OCI-M2 (cell line): ENCODE results near the gene AIF1L.

ENCODE experiments used
- DNase-seq: peaks from one replicate; lab custom pipeline; 2025; ENCODE audit not compliant: unreplicated experiment; lab: John Stamatoyannopoulos, UW

The AIF1L gene

DNA sequence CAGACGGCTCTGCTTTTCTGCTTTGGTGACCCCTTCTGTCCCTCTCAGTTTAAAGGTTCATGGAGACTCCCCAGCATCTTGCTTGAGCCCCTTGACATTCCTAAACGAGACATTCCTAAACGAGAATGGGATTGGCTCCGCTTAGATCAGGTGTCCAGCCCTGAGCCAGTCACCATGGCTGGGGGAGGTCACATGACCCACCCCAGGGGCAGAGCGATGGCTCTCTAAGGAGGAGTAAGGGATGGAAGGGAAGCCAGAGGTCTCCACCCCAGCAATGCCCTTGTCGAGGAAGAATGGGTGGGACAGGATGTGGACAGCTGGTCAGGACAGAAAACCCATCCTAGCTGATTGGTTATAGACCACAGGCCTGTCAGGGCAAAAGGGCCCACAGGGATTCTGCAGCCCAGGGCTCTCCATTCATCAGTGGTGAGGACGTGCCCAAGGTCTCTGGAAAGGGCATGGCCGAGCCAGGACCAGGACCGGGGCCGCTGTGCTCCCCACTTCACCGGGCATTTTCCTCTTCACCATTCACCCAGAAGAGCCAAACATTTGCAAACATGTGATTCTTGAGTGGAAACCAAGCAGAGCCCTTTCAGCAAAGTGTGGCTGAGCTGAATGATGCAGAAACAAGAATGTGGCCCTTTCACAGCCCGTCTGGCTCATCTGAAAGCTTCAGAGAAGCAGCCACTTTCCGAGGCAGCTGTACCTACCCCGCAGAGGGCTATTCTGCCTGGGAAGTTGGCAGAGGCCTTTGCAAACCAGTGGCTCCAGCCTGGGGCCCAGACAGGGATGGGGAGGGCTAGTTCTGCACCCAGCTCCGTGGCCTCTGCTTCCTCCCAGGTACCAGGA is 19.8 kb upstream of the AIF1L start:
- no peak for DNase-seq

DNA sequence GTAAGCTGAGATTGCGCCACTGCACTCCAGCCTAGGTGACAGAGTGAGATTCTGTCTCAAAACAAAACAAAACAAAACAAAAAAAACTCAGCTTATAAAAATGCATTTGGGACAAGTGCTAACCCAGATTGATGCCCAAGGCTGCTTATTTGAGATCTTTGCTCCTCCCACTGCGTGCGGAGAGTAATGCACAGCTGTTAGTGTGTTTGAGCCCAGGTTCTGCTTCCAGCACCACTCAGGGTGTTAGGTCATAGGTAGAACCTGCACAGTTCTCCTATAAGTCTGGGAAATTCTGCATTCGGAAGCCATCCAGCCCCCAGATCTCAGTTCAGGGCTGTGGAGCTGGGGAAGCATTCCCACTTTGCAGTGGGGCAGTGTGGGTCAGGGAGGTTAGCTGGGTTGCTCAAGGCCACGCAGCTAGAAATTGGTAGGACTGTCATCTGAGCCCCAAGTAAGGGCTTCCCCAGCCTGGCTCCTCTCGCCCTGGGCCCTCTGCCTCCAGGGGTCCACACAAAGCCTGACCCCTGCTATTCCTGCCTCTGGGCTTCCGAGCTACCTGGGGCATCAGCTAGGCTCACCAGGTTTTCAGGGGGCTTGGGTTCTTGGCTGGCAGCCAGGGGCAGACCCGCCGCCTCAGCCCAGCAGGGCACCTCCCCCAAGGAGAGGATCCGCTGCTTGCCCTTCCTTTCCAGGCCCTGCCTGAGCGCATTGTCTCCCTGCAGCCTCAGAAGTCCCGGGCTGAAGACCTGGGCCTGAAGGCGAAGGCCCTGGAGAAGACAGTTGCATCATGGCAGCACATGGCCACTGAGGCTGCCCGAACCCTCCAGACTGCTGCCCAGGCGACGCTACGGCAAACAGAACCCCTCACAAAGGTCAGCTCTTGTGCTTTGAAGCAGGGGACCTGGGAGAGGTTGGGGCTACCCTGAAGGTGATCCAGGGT is 17.6 kb upstream of the AIF1L start:
- no peak for DNase-seq

DNA sequence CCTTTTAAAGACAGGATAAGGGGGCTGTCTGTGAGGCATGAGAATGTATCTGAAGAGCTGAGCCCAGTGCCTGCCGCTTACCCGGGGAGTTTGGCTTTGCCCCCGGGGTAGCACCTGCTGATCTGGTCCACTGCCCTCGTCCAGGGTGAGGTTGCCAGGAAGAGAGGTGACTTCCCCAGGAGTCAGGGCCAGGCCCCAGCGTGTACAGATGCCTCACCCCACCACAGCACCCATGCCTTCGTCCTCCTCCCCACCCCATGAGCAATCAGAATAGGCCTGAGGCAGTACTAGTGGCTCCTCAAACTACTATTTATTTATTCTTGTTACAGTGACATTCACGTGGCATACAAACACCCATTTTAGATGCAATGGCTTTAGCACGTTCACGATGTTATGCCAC is 15.7 kb upstream of the AIF1L start:
- no peak for DNase-seq

DNA sequence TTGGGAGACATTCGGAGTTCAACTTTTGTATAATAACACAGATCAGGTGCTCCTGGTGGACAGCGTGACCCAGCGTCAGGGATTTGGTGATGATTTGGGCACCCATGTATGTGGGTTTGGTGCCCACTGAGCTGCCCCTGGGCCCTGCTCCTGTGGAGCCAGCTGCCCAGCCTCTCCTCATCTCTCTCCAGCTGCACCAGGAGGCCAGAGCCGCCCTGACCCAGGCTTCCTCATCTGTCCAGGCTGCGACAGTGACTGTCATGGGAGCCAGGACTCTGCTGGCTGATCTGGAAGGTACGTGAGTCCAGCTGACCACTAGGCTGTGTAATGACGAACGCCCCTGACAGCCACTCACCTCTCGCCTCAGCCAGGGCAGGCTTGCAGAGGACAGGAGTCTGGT is 14.5 kb upstream of the AIF1L start:
- DNase-seq: no peak

DNA sequence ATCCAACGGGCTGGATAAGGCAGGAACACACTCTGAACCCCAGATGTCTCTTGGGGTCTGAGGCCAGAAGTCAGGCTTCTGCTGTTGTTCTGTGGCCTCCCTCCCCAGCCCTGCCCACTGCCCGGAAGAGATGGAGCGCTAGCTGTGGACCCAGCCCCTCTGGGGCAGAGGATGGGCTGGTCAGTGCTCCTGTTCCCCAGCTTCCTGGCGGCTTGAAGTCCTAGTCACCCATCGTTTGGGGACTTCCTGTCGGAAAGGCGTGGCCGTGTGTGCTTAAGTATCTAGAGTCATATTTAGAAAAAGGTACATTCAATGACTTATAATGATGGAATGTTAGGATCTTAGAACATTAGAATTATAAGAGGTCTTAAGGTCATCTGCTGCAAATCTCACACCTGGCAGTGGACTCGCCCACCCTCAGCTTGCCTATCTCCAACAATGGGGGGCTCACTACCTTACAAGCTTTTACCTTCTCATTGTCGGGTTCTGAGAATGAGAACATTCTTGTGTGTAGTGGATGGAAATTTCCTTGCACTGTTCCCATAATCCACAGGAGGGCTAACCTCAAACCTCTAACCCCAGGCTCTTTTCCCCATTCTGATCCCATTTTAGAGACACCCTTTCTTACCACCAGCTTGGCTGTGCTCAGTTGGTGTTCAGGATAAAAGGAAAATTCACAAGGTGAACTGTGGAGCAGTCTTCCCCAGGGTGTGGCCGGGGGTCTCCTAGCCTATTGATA is 13.4 kb upstream of the AIF1L start:
- no peak for DNase-seq

DNA sequence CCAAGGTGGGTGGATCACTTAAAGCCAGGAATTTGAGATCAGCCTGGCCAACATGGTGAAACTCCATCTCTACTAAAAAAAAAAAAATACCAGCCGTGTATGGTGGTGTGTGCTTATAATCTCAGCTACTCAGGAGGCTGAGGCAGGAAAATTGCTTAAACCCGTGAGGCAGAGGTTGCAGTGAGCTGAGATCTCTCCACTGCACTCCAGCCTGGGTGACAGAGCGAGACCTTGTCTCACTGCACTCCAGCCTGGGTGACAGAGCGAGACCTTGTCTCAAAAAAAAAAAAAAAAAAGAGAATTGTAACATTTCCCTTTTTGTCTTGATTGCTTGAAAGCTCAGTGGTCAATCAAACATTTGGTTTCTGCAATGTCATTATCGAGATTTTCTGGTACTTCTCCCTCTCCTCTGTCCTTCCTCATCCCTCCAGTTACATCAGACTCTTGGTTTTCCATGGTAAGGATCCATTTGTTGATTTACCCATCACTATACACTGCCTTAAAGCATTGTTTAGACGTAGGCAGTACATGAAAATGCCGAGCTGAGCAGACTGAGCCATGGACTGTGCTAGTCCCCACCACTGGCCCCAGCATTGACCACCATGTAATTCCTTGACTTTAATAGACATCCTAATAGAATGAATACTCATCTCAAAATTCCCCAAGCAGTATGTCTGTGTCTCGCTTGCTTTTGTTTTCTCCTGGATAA is 11.5 kb upstream of the AIF1L start:
- no peak for DNase-seq

DNA sequence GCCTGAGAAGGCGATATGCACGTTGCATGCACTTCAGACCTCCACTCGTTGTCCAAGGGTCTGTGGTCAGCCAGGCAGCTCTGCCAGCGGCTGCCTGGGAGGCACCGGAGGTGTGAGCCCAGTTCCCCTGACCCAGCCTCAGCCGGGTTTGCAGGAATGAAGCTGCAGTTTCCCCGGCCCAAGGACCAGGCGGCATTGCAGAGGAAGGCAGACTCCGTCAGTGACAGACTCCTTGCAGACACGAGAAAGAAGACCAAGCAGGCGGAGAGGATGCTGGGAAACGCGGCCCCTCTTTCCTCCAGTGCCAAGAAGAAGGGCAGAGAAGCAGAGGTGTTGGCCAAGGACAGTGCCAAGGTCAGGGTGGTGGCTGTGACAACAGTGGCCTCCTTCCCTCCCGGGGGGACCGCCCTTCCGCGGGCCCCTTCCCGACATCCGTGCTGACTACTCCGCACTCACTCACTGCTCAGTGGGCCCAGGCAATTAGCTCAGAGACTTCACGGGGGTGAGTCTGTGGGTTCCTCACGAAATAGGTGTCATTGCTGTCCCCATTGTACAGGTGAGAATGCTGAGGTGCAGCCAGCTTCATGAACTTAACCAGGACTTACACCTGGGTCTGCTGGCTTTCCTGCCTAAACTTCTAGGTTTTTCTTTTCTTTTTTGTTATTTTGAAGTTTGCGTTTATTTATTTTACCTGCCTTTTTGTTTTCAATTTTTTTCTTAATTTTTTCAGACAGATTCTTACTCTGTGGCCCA is 10.8 kb upstream of the AIF1L start:
- no peak for DNase-seq

DNA sequence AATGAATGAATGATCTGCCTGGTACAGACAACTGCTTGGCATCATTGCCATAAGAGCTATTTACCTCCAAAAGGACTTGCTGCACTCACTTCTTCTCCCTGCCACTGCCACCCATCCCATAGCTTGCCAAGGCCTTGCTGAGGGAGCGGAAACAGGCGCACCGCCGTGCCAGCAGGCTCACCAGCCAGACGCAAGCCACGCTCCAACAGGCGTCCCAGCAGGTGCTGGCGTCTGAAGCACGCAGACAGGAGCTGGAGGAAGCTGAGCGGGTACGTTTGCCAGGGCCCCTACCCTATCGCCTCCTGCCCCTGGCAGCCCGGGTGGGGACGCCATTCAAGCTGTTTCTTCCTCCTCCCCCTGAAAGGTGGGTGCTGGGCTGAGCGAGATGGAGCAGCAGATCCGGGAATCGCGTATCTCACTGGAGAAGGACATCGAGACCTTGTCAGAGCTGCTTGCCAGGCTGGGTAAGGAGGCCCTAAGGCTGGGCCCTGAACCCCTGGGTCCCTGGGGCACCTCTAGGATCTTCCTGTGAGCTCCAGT is 8.9 kb upstream of the AIF1L start:
- no peak for DNase-seq

DNA sequence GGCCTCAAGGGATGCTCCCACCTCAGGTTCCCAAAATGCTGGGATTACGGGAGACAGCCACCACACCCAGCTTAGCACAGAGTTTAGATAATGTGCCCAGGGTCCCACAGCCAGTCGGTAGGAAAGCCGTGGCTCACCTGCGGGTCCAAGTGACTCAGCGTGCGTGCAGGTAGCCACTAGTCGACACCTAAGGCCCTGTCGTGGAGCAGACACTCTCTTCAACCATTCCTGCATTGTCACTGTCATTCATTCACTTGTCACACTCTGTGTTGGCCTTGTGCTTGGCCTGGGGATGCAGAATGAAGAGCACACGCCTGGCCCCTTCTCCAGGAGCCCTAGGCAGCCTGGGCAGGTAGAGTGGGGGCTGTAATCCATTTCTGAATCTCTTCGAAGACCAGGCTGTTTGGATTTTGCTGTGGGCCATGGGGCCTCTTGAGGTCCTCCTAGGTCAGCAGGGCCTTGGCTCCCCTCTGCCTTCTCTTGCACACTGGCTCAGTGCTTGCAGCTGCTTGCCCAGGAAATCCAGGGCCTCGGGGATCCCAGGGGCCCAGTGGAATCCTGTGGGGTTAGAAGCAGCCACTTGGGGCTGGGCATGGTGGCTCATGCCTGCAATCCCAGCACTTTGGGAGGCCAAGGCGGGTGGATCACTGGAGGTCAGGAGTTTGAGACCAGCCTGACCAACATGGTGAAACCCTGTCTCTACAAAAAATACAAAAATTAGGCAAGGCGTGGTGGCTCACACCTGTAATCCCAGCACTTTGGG is 6.1 kb upstream of the AIF1L start:
- DNase-seq: no peak

DNA sequence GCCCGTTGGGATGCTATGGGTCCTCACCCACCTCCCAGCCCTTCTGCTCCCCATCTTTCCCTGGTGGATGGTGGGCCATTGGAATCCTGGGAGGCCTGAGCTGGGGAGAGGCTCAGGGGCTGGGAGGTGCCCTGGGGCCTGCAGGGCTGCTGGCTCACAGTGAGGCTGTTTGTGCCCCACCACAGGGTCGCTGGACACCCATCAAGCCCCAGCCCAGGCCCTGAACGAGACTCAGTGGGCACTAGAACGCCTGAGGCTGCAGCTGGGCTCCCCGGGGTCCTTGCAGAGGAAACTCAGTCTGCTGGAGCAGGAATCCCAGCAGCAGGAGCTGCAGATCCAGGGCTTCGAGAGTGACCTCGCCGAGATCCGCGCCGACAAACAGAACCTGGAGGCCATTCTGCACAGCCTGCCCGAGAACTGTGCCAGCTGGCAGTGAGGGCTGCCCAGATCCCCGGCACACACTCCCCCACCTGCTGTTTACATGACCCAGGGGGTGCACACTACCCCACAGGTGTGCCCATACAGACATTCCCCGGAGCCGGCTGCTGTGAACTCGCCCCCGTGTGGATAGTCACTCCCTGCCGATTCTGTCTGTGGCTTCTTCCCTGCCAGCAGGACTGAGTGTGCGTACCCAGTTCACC is 4.9 kb upstream of the AIF1L start:
- no peak for DNase-seq

DNA sequence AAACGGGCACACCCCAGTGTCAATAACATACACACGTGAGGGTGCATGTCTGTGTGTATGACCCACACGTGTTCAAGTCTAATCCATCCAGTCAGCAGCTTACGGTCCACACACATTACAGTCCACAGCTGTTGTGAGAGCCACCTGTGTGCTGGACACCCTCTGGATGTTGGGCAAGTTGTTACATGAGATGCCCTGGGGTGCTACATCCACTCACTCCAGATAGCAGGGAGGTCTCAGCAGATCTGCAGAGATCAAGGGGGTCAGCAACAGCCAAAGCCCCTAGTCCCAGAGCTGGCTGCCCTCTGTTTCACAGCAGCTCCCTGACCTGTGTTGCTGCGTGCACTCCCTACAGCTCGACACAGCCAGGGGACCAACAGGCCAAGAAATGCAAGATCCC is 4.3 kb upstream of the AIF1L start:
- no peak for DNase-seq

DNA sequence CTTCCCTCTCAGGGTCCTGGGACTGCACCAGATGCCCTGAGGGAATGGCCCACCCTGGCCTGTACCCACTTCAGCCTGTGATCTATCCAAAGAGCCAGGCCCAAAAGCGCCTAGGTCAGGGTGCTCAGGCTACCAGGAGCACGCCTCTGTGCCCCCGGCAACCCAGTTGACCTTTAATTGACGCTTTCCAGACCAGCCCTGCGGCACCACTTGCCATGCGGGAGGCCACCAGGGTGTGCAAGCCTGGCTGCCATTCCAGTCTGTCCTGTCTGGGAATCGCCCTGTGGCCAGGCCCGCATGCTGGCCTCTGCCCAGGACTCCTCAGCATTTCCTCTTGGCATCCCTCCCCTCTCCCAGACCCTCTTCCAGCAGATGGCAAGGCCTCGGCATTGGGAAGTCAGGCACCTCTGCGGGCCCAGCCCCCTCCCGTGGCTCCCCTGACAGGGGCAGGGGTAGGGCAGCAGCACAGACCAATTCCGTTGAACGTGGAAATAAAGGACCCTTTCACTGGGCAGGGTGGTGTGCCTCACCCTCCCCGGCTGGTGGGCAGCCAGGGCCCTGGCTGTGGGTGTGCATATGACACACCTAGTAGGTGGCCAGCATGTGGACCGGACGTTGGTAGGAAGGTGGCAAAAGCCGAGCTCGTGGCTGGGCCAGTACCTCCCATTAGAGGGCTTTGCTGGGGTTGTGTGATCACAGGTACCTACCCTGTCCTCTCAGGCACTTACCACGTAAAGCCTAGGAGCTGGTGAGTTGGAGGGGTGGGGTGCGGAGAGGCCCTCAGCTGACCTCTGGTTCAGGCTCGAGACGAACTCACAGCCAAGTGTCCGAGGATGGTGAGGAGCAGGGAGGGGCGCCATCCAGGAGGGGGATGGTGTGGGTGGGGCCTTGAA is 3.5 kb upstream of the AIF1L start:
- no peak for DNase-seq

DNA sequence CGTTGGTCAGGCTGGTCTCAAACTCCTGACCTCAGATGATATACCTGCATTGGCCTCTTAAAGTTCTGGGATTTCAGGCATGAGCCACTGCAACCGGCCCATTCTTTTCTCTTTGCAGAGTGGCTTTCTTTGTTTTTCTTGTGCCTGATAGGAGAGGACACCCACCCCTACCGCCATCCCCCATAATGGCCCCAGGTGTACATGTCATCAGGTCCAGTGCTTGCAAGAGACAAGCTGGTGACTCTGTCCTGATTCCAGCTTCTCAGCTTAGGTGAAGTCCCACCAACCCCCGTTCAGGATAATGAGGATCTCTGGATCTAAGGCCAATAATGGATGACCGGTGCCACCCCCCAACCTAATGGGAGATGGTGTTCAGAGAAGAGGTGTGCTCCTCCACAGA is 2.3 kb upstream of the AIF1L start:
- no peak for DNase-seq

DNA sequence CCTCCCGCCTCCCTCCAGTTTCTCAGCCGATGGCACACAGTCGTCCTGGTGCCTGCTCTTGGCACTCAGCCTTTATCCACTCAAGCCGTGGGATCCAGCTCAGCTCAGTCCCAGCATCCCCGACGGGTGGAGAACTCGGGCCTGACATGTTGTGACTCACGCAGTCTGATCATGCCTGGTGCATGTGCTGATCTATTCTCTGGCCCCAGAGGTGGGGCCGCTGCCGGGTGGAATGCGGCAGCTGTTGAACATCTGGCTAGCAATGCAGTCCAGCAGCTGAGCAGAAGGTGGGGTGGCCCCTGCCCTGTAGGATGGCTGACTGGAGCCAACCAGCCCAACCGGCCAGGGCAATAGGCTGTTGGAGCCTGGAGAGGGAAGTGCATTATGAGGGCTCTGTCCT is 1.7 kb upstream of the AIF1L start:
- no peak for DNase-seq

DNA sequence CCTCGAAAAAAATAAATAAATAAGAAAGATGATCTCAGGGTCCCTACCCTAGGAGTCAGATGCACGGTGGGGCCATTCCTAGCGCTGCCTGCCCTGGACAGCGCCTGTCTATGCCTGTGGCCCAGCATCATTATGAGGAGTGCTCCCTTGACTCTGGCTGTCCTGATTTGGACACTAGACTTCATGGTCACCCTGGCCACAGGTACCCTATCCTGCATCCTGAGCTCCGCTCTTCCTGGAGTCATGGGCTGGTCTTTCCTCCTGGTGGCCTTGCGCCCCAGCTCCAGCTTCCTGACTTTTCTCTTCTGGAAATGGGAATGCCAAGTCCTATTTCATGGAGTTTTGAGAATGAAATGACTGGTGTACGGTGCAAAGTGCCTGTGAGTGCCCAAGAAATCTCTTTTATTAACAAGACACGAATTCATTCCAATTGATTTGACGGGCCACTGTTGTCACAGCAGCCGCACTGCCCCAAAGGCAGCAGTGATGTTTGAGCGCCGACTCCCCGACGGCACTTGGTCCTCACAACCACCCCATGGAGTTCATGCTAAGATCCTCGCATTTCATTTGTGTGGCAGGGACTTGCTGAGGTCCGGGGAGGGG is 564 bp upstream of the AIF1L start:
- no peak for DNase-seq

DNA sequence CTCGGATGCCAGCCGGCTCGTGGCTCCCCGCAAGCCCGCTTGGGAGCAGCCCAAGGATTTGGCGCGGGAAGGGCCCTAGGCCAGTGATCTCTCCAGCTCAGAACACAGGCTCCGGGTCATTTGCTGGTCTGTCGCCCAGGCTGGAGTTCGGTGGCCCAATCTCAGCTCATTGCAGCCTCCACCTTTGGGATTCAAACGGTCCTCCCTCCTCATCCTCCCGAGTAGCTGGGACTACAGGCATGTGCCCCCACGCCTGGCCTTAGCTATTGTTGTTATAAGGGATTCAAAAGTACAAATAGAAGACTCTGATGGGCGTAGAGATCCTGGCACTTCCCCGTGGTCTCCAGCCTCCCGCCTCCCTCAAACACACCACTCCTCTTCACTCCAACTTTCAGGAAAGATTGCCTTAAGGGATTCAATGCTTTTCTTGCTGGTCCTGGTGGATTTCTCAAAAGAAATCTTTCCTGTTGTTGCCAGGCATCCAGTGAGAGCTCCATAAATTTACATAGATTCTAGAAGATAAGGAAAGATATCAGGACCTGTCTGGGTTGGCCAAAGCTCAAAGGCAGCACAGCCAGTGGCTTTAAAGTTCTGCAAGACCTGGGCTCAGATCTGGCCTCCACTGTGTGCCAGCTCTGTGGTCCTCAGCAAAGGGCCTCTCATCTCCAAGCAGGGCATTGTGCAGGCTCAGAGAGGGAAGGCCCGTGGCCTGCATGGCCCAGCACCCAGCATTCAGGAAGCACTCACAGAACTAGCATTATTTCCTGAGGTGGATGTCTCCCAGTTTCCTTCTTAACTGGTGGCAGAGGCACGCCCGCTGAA is 1.0 kb downstream of the AIF1L start:
- no peak for DNase-seq

DNA sequence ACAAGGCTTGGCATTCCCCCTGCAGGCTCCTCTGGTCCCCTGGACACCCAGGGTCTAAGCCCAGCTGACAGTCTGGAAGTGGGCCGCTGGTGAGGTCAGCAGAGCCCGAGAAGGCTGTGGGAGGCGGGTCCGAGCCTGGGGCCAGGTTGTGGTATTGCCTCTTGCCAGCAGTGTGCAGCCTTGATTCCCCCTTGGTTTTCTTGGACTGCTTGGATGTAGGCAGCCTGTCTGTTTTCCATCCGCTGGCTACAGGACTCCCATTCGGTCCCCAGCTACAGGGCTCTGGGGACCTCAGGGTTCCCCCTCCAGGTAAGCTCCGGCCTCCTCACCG is 1.6 kb downstream of the AIF1L start:
- DNase-seq: no peak
